WTC11 (cell line): Measurements from ENCODE around the gene MAMDC2. TPM values are rescaled to one million over a fixed set of nuclear protein-coding genes. Genes with fewer than 3 reads are reported as not detected.

Source experiments
- ATAC-seq: fragments of 200-7000 bp; cut with Tn5 transposase; 2 replicates; pipeline ENCODE4 v1.10.0; 2021; ENCODE audit warnings: mild to moderate bottlenecking, moderate library complexity
- CTCF ChIA-PET: fragments of 300-600 bp; sonication (Branson Sonifier 250); formaldehyde crosslinking; loops from one replicate; lab custom pipeline; 2021; ENCODE audit warnings: antibody characterized with exemption; lab: Charles Lee
- POLR2A ChIA-PET: fragments of 350-600 bp; sonication (Branson Sonifier 250); formaldehyde crosslinking; loops from one replicate; lab custom pipeline; 2021; ENCODE audit warnings: antibody characterized with exemption; lab: Charles Lee
- DNase-seq: peaks from one replicate; pipeline ENCODE4 v3.0.0; 2021; ENCODE audit warnings: low spot score
- H3K27ac Mint-ChIP-seq: 2 replicates; pipeline ENCODE4 v1.8.0; 2021; ENCODE audit warnings: mixed read lengths
- H3K27me3 Mint-ChIP-seq: 2 replicates; pipeline ENCODE4 v1.8.0; 2021; ENCODE audit warnings: low read depth, mild to moderate bottlenecking, moderate library complexity, mixed read lengths
- H3K36me3 Mint-ChIP-seq: 2 replicates; pipeline ENCODE4 v1.8.0; 2021; ENCODE audit warnings: mixed read lengths
- H3K4me1 Mint-ChIP-seq: 2 replicates; pipeline ENCODE4 v1.8.0; 2022; ENCODE audit warnings: mixed read lengths
- H3K4me3 Mint-ChIP-seq: 2 replicates; pipeline ENCODE4 v1.8.0; 2021; ENCODE audit warnings: mild to moderate bottlenecking, moderate library complexity, mixed read lengths
- H3K9me3 Mint-ChIP-seq: 2 replicates; pipeline ENCODE4 v1.8.0; 2021; ENCODE audit warnings: mixed read lengths
- FOXJ3 ChIP-seq: sonication (generic); formaldehyde crosslinking; IDR thresholded peaks from 2 replicates; pipeline ENCODE4 v1.9.0; 2021; ENCODE audit warnings: missing genetic modification reagents, mild to moderate bottlenecking, borderline replicate concordance
- FOXP1 ChIP-seq: sonication (generic); formaldehyde crosslinking; IDR thresholded peaks from 2 replicates; pipeline ENCODE4 v1.8.0; 2022; ENCODE audit warnings: missing genetic modification reagents, mild to moderate bottlenecking, moderate library complexity, borderline replicate concordance
- JAZF1 ChIP-seq: fragments of 250-450 bp; sonication (Bioruptor Pico); IDR thresholded peaks from 2 replicates; pipeline ENCODE4 v1.9.0; 2021; ENCODE audit warnings: moderate library complexity, mild to moderate bottlenecking, inconsistent platforms
- KAT7 ChIP-seq: sonication (generic); formaldehyde crosslinking; IDR thresholded peaks from 2 replicates; pipeline ENCODE4 v1.8.1; 2023; ENCODE audit warnings: missing genetic modification reagents, mild to moderate bottlenecking, borderline replicate concordance
- NFATC4 ChIP-seq: fragments of 250-450 bp; sonication (Bioruptor Pico); IDR thresholded peaks from 2 replicates; pipeline ENCODE4 v1.9.0; 2021; ENCODE audit warnings: mild to moderate bottlenecking
- NR1H2 ChIP-seq: sonication (generic); formaldehyde crosslinking; IDR thresholded peaks from 2 replicates; pipeline ENCODE4 v1.9.0; 2021; ENCODE audit warnings: mild to moderate bottlenecking, moderate library complexity, missing genetic modification reagents
- RELA ChIP-seq: sonication (generic); formaldehyde crosslinking; IDR thresholded peaks from 2 replicates; pipeline ENCODE4 v1.8.1; 2022; ENCODE audit warnings: missing genetic modification reagents, mild to moderate bottlenecking, borderline replicate concordance
- RORB ChIP-seq: fragments of 250-450 bp; sonication (Bioruptor Pico); IDR thresholded peaks from 2 replicates; pipeline ENCODE4 v1.9.0; 2021; ENCODE audit warnings: mild to moderate bottlenecking
- TCF7 ChIP-seq: sonication (generic); formaldehyde crosslinking; IDR thresholded peaks from 2 replicates; pipeline ENCODE4 v1.8.0; 2022; ENCODE audit warnings: mild to moderate bottlenecking, low read depth, missing genetic modification reagents, moderate library complexity
- TP53 ChIP-seq: sonication (generic); formaldehyde crosslinking; IDR thresholded peaks from 2 replicates; pipeline ENCODE4 v1.8.1; 2023; ENCODE audit warnings: mild to moderate bottlenecking, missing genetic modification reagents
- ZNF263 ChIP-seq: sonication (generic); formaldehyde crosslinking; IDR thresholded peaks from 2 replicates; pipeline ENCODE4 v1.8.1; 2022; ENCODE audit warnings: low read depth, mild to moderate bottlenecking, moderate library complexity, missing genetic modification reagents
- ZNF423 ChIP-seq: fragments of 250-450 bp; sonication (Bioruptor Pico); IDR thresholded peaks from 2 replicates; pipeline ENCODE4 v2.1.2; 2022; ENCODE audit warnings: mild to moderate bottlenecking, moderate library complexity
- total RNA-seq: library from RNA; stranded (reverse); gene quantifications from 3 replicates; pipeline ENCODE4 v1.2.3, GENCODE V29; 2021
- TF ChIP-seq, protein P1 (sequence below): fragments of 250-450 bp; sonication (Bioruptor Pico); IDR thresholded peaks from 2 replicates; pipeline ENCODE4 v1.9.0; 2021; ENCODE audit warnings: mild to moderate bottlenecking
- TF ChIP-seq, protein P2 (sequence below): sonication (generic); formaldehyde crosslinking; conservative IDR thresholded peaks from 2 replicates; pipeline ENCODE4 v1.8.1; 2022; ENCODE audit warnings: mild to moderate bottlenecking, missing genetic modification reagents
- TF ChIP-seq, protein P3 (sequence below): sonication (generic); formaldehyde crosslinking; IDR thresholded peaks from 2 replicates; pipeline ENCODE4 v1.8.1; 2022; ENCODE audit warnings: low read depth, mild to moderate bottlenecking, moderate library complexity, missing genetic modification reagents, borderline replicate concordance
- TF ChIP-seq, protein P4 (sequence below): sonication (generic); formaldehyde crosslinking; conservative IDR thresholded peaks from 2 replicates; pipeline ENCODE4 v1.8.1; 2023; ENCODE audit warnings: mild to moderate bottlenecking, low read depth, missing genetic modification reagents, moderate library complexity
- TF ChIP-seq, protein P5 (sequence below): fragments of 250-450 bp; sonication (Bioruptor Pico); IDR thresholded peaks from 2 replicates; pipeline ENCODE4 v1.9.0; 2021; ENCODE audit warnings: moderate library complexity, mild to moderate bottlenecking, inconsistent platforms, borderline replicate concordance
- TF ChIP-seq, protein P6 (sequence below): sonication (generic); formaldehyde crosslinking; IDR thresholded peaks from 2 replicates; pipeline ENCODE4 v1.8.1; 2023; ENCODE audit warnings: mild to moderate bottlenecking, missing genetic modification reagents
- TF ChIP-seq, protein P7 (sequence below): sonication (generic); formaldehyde crosslinking; IDR thresholded peaks from 2 replicates; pipeline ENCODE4 v1.8.0; 2023; ENCODE audit warnings: missing genetic modification reagents
- TF ChIP-seq, protein P8 (sequence below): fragments of 250-450 bp; sonication (Bioruptor Pico); IDR thresholded peaks from 2 replicates; pipeline ENCODE4 v1.9.0; 2021; ENCODE audit warnings: mild to moderate bottlenecking, borderline replicate concordance

MAMDC2 gene
- total RNA-seq, 1 experiment from 2014 or later, result 6.0 TPM

DNA sequence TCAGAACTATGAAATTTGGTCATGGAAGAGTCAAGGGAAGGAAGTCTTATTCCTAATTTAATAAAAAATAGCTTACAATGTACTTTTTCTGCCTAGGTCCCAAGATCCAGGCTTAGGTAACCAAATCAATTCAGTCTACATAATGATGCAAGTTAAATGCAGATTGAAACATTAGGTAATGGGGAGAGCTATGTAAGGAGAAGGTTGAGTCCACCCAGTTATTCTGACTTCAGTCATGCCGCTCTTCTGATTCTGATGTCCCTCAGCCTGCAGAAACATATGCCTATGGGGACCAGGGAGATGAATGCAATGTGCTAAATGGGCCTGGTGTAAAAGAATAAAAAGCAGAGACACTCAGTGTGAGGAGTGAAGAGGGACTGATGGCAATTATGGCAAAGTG is 63.9 kb downstream of the MAMDC2 start (continued):
- TF ChIP-seq, protein P1, sequence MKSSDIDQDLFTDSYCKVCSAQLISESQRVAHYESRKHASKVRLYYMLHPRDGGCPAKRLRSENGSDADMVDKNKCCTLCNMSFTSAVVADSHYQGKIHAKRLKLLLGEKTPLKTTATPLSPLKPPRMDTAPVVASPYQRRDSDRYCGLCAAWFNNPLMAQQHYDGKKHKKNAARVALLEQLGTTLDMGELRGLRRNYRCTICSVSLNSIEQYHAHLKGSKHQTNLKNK (CRISPR knock-in tag), result no peak
- TF ChIP-seq, protein P2, sequence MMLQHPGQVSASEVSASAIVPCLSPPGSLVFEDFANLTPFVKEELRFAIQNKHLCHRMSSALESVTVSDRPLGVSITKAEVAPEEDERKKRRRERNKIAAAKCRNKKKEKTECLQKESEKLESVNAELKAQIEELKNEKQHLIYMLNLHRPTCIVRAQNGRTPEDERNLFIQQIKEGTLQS, result no peak
- TF ChIP-seq, protein P3, sequence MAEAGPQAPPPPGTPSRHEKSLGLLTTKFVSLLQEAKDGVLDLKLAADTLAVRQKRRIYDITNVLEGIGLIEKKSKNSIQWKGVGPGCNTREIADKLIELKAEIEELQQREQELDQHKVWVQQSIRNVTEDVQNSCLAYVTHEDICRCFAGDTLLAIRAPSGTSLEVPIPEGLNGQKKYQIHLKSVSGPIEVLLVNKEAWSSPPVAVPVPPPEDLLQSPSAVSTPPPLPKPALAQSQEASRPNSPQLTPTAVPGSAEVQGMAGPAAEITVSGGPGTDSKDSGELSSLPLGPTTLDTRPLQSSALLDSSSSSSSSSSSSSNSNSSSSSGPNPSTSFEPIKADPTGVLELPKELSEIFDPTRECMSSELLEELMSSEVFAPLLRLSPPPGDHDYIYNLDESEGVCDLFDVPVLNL (CRISPR knock-in tag), result no peak
- TF ChIP-seq JAZF1 (CRISPR knock-in tag) (no peak), TP53 (CRISPR knock-in tag) (no peak), FOXP1 (CRISPR knock-in tag) (no peak), RELA (CRISPR knock-in tag) (no peak), RORB (CRISPR knock-in tag) (no peak)

DNA sequence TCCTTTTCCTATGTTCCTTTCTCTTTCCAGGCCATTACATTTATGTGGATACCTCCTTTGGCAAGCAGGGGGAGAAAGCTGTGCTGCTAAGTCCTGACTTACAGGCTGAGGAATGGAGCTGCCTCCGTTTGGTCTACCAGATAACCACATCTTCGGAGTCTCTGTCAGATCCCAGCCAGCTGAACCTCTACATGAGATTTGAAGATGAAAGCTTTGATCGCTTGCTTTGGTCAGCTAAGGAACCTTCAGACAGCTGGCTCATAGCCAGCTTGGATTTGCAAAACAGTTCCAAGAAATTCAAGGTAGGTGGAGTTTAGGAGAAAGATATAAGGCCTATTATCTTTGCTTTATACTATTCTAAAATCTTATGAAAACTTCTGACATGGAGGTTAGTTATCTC is 64.5 kb downstream of the MAMDC2 start:
- Mint-ChIP-seq H3K4me1 (peaks cover 17% of the 10 kb centered on the region), H3K36me3 (no peaks in the 10 kb centered on the region; the same call in 1 of the 2 replicates), H3K27me3 (no peaks in the 10 kb centered on the region), H3K4me3 (no peak overlapping the region), H3K9me3 (0 out of 2 replicates have a peak, but pooled peaks cover 3% of the 10 kb centered on the region), H3K27ac (no peak overlapping the region)
- DNase-seq, result no peak
- peak; percentile 40; the same call in 1 of the 2 replicates for ATAC-seq
- CTCF ChIA-PET, result interaction anchor here (1.0 to 8.3 kb wide), 3 partner anchors 21 to 136 kb away, joined by 3 to 220 read pairs (median 3); no protein-coding TSS in a partner anchor
- POLR2A ChIA-PET, result no interaction called here
- TF ChIP-seq, protein P4, sequence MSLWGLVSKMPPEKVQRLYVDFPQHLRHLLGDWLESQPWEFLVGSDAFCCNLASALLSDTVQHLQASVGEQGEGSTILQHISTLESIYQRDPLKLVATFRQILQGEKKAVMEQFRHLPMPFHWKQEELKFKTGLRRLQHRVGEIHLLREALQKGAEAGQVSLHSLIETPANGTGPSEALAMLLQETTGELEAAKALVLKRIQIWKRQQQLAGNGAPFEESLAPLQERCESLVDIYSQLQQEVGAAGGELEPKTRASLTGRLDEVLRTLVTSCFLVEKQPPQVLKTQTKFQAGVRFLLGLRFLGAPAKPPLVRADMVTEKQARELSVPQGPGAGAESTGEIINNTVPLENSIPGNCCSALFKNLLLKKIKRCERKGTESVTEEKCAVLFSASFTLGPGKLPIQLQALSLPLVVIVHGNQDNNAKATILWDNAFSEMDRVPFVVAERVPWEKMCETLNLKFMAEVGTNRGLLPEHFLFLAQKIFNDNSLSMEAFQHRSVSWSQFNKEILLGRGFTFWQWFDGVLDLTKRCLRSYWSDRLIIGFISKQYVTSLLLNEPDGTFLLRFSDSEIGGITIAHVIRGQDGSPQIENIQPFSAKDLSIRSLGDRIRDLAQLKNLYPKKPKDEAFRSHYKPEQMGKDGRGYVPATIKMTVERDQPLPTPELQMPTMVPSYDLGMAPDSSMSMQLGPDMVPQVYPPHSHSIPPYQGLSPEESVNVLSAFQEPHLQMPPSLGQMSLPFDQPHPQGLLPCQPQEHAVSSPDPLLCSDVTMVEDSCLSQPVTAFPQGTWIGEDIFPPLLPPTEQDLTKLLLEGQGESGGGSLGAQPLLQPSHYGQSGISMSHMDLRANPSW (CRISPR knock-in tag), result no peak
- no peak for TF ChIP-seq FOXJ3 (CRISPR knock-in tag)
- TF ChIP-seq ZNF263 (CRISPR knock-in tag), result no peak
- TF ChIP-seq, protein P5, sequence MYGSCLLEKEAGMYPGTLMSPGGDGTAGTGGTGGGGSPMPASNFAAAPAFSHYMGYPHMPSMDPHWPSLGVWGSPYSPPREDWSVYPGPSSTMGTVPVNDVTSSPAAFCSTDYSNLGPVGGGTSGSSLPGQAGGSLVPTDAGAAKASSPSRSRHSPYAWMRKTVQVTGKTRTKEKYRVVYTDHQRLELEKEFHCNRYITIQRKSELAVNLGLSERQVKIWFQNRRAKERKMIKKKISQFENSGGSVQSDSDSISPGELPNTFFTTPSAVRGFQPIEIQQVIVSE, result no peak
- TF ChIP-seq, protein P6, sequence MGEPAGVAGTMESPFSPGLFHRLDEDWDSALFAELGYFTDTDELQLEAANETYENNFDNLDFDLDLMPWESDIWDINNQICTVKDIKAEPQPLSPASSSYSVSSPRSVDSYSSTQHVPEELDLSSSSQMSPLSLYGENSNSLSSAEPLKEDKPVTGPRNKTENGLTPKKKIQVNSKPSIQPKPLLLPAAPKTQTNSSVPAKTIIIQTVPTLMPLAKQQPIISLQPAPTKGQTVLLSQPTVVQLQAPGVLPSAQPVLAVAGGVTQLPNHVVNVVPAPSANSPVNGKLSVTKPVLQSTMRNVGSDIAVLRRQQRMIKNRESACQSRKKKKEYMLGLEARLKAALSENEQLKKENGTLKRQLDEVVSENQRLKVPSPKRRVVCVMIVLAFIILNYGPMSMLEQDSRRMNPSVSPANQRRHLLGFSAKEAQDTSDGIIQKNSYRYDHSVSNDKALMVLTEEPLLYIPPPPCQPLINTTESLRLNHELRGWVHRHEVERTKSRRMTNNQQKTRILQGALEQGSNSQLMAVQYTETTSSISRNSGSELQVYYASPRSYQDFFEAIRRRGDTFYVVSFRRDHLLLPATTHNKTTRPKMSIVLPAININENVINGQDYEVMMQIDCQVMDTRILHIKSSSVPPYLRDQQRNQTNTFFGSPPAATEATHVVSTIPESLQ, result no peak
- no peak for TF ChIP-seq NR1H2
- TF ChIP-seq NFATC4 (CRISPR knock-in tag), result no peak
- no peak for TF ChIP-seq ZNF423 (CRISPR knock-in tag)
- no peak for TF ChIP-seq TCF7
- TF ChIP-seq, protein P3 (CRISPR knock-in tag), result no peak
- TF ChIP-seq, protein P7, sequence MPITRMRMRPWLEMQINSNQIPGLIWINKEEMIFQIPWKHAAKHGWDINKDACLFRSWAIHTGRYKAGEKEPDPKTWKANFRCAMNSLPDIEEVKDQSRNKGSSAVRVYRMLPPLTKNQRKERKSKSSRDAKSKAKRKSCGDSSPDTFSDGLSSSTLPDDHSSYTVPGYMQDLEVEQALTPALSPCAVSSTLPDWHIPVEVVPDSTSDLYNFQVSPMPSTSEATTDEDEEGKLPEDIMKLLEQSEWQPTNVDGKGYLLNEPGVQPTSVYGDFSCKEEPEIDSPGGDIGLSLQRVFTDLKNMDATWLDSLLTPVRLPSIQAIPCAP (CRISPR knock-in tag), result no peak
- TF ChIP-seq, protein P8, sequence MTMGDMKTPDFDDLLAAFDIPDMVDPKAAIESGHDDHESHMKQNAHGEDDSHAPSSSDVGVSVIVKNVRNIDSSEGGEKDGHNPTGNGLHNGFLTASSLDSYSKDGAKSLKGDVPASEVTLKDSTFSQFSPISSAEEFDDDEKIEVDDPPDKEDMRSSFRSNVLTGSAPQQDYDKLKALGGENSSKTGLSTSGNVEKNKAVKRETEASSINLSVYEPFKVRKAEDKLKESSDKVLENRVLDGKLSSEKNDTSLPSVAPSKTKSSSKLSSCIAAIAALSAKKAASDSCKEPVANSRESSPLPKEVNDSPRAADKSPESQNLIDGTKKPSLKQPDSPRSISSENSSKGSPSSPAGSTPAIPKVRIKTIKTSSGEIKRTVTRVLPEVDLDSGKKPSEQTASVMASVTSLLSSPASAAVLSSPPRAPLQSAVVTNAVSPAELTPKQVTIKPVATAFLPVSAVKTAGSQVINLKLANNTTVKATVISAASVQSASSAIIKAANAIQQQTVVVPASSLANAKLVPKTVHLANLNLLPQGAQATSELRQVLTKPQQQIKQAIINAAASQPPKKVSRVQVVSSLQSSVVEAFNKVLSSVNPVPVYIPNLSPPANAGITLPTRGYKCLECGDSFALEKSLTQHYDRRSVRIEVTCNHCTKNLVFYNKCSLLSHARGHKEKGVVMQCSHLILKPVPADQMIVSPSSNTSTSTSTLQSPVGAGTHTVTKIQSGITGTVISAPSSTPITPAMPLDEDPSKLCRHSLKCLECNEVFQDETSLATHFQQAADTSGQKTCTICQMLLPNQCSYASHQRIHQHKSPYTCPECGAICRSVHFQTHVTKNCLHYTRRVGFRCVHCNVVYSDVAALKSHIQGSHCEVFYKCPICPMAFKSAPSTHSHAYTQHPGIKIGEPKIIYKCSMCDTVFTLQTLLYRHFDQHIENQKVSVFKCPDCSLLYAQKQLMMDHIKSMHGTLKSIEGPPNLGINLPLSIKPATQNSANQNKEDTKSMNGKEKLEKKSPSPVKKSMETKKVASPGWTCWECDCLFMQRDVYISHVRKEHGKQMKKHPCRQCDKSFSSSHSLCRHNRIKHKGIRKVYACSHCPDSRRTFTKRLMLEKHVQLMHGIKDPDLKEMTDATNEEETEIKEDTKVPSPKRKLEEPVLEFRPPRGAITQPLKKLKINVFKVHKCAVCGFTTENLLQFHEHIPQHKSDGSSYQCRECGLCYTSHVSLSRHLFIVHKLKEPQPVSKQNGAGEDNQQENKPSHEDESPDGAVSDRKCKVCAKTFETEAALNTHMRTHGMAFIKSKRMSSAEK (CRISPR knock-in tag), result no peak
- no peak for TF ChIP-seq KAT7
